Measurements from ENCODE around the gene DNAJA3.
"Not testable (repeated sequence)": the region's sequence is repeated elsewhere in the genome, so short reads cannot be mapped to it uniquely, and the experiment has no call there.

The DNAJA3 gene

DNA sequence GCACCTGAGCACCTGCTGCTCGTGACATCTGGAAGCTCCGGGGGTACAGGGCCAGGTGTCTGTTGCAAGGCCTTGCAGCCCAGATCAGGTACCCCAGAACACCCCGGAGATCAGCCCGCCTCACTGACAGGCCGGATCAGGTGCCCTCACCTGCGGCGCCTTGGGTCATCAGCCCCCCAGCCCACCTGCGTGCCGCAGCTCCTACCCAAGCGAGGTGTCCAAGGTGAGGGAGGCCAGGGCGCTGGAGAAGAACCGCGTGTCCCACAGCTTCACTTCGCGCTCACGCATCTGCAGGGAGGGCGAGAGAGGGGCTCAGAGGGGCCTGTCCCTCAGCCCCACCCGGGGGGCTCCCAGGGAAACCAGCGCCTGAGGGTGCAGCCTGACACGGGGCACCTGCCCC lies 37.9 kb upstream of the DNAJA3 start:
- DNase-seq (ENCODE audit: low read depth in 3 of 3): no peak

- DNase-seq (ENCODE audit: low read depth in 3 of 3): no peak
Observed at GRCh38 chr16:4388271-4389021, 37.2 kb upstream of the DNAJA3 start.

DNA sequence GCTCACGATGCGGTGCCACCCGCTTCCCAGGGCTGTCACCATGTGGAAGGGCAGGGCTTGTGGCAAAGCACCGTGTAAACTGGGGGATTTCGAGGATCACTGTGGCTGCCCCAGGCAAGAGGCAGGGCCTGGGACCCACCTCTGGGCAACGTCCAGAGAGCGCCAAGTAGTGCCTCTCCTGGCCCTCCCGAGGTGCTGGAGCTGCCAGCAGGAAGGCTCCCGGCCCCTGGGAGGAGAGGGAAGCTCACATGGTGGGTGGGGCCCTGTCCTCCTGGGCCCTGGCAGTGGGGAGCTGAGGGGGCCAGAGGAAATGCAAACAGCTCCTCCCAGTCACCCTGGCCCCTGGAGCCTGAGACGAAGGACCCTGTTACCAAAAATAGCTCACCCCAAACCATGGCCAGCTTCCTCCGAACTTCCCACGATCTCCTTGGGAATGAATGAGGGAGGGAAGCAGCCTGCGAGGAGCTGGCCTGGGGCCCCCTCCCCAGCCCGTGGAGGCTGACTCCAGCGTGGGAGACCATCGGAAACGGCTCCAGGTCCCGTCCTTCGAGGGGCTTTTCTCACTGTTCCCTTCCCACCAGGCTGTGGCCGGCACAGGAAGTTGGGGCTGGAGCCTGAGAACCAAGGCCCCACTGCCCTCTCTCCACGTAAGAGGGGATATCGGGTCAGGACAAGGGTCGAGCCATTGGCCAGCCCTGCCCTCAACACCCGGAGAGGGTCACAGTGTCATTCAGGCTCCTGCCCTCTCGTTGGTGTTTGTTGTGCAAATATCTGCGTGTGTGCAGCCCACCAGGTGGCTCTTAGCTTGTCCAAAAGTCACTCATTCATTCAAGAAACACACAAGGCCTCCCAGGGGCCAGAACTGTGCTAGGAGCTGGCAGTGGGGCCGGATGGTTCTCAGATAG lies 36.4 kb upstream of the DNAJA3 start:
- DNase-seq (ENCODE audit: low read depth in 3 of 3): no peak

GRCh38 chr16:4390266-4391260 lies 35.1 kb upstream of the DNAJA3 start:
- DNase-seq (ENCODE audit: low read depth in 3 of 3): no peak

- DNase-seq (ENCODE audit: low read depth in 3 of 3): no peak
Observed at GRCh38 chr16:4391631-4392381, 33.9 kb upstream of the DNAJA3 start.

DNA sequence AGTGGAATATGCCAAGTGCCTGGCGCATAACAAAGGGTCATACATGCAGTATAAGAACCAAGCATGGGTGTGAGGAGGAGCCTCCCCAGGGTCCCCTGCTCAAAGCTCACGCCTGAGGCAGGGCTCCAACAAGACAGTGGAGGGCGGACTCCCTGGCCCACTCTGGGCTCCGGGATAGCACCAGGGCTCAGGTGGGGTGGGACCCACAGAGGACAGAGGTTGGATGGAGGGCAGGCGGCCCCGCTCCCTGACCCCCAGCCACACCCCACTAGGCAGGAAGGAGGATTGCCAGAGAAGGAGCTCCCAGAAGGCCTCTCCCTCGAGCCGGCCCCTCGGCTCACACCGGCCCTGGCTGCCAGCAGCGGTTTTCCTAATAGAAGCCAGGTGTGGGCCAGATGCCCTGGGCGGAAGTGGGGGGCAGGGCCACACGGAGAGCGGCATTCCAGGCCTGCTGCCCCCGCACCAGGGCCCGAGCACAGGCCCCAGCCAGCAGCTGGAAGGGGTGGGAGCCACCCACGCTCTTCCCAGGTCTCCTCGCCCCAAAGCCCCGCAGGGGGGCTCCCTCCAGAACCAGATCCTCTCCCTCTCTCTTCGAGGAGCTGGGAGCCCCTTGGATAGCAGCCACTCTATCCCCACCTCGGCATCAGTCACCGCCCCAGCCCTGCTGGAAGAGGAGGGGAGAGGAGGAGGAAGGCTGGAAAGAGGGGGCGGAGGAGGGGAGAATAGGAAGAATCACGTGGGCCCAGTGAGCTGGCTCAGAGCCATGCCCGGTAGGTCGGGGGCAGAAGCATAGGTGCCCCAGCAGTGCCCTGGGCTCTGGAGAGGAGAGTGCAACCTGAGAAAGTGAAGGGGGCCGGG lies 33.1 kb upstream of the DNAJA3 start:
- no peak for DNase-seq (ENCODE audit: low read depth in 3 of 3)

DNA sequence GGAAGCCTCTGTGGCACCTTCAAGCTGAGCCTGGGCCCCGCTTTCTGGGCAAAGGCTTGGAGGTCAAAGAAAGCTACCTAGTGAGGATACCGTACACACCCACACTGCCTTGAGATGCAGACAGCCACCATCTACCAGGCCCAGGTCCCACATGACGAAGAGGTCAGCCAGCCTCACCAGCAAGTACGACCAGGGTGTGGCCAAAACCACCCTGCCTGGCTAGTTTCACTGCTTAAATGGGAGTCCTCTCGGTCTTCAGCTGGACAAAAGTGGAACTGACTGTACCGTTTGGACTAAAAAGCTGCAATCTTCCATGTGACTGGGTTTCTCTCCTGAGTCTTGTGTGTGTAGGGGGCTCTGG lies 32.4 kb upstream of the DNAJA3 start:
- DNase-seq (ENCODE audit: low read depth in 3 of 3): no peak

DNA sequence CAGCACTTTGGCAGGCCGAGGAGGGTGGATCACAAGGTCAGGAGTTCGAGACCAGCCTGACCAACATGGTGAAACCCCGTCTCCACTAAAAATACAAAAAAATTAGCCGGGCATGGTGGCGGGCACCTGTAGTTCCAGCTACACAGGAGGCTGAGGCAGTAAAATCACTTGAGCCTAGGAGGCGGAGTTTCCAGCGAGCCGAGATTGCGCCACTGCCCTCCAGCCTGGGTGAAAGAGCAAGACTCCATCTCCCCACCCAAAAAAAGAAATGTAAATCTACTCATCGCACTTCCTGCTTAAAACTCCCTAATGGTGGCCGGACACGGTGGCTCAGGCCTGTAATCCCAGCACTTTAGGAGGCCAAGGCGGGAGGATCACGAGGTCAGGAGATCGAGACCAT lies 31.8 kb upstream of the DNAJA3 start:
- DNase-seq (ENCODE audit: low read depth in 3 of 3): not testable (repeated sequence)

- no peak for DNase-seq (ENCODE audit: low read depth in 3 of 3)
Observed at GRCh38 chr16:4395055-4395726, 30.5 kb upstream of the DNAJA3 start.

- DNase-seq (ENCODE audit: low read depth in 3 of 3): no peak
Observed at GRCh38 chr16:4399001-4399730, 26.5 kb upstream of the DNAJA3 start.

DNA sequence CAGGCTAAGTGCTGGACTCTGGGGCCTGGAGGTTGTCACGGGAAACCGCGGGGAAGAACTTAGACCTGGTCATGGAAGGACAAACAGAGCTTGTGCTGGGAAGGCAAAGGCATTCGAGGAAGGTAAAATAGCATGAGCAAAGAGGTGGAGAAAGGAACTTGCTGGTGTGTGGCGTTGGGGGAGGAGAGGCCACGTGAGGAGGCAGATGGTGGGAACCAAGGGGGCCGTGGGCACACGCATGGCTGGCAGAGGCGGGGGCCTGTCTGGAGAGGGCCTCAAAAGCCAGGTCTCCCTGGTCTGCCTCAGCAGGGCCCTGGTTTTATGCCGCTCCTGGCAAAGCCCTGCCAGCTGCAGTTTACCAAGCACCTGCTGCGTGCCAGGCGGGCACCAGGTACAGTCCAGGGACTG lies 24.6 kb upstream of the DNAJA3 start:
- no peak for DNase-seq (ENCODE audit: low read depth in 3 of 3)

- DNase-seq (ENCODE audit: low read depth in 3 of 3): no peak
Observed at GRCh38 chr16:4401510-4401909, 24.2 kb upstream of the DNAJA3 start.

- DNase-seq (ENCODE audit: low read depth in 3 of 3): peak; percentile 33 to 66 (median 55)
Observed at GRCh38 chr16:4402439-4403132, 23.1 kb upstream of the DNAJA3 start.

GRCh38 chr16:4403133-4403949 lies 22.3 kb upstream of the DNAJA3 start:
- DNase-seq (ENCODE audit: low read depth in 3 of 3): no peak

DNA sequence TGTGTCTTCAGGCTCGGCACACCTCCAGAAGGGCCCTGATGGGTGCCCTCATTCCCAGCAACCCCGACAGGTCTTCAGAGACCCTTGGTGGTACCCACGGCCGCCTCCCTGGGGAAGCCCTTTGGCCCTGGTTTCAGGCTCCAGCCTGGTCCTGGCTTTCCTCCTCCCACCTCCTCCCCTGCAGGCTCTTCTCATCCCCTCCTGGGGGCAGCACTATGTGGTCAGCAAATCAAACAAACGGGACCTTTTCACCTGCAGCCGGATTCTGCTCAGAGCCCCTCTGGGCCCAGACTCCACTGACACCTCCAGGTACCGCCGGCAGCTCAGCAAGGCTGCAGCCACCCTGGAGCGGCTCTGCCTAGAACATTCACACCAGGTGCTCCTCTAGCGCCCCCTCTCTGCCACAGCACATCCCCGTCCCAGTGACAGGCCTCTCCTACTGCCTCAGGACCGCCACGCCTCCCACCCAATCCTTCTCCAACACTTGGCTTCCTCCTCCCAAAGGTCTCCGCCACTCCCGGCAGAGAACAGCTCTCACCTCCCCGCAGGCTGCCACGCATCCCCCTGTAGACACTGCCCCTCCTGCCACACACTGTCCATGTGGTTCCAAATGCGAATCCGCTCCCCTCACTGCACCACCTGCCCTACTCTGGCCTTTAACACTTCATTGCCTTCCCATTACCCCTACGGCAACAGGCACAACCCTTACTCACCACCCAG lies 21.3 kb upstream of the DNAJA3 start:
- peak in 1 of 3 donors; percentile 31 for DNase-seq (ENCODE audit: low read depth in 3 of 3)

- no peak for DNase-seq (ENCODE audit: low read depth in 3 of 3)
Observed at GRCh38 chr16:4404967-4405696, 20.5 kb upstream of the DNAJA3 start.
